Hepatocyte (in vitro differentiated cells): ENCODE measurements around the gene HS6ST1. TPM values are rescaled to one million over a fixed set of nuclear protein-coding genes. Genes with fewer than 3 reads are reported as not detected.

Experiments used
- DNase-seq: peaks from one replicate; pipeline ENCODE4 v3.0.0-alpha.2; 2016; ENCODE audit warnings: low spot score
- H2AFZ ChIP-seq: fragments of 200-600 bp; sonication (generic); 2 replicates; pipeline ENCODE4 v1.6.0; 2016; ENCODE audit warnings: antibody characterized with exemption, mild to moderate bottlenecking
- H3K27ac ChIP-seq: fragments of 200-600 bp; sonication (generic); 2 replicates; pipeline ENCODE4 v1.5.1; 2016; ENCODE audit warnings: mild to moderate bottlenecking
- H3K27me3 ChIP-seq: fragments of 200-600 bp; sonication (generic); 2 replicates; pipeline ENCODE4 v1.6.1; 2016
- H3K36me3 ChIP-seq: fragments of 200-600 bp; sonication (generic); replicated peaks from 2 replicates; pipeline ENCODE4 v1.5.1; 2016; ENCODE audit warnings: low read depth; ENCODE audit not compliant: insufficient read depth
- H3K4me1 ChIP-seq: fragments of 200-600 bp; sonication (generic); 2 replicates; pipeline ENCODE4 v1.5.1; 2016; ENCODE audit warnings: mild to moderate bottlenecking, moderate library complexity; ENCODE audit not compliant: insufficient read depth
- H3K4me2 ChIP-seq: fragments of 200-600 bp; sonication (generic); 2 replicates; pipeline ENCODE4 v1.6.0; 2016
- H3K4me3 ChIP-seq: fragments of 200-600 bp; sonication (generic); 2 replicates; pipeline ENCODE4 v1.5.1; 2016; ENCODE audit warnings: mild to moderate bottlenecking
- H3K79me2 ChIP-seq: fragments of 200-600 bp; sonication (generic); 2 replicates; pipeline ENCODE4 v1.6.0; 2017; ENCODE audit warnings: mild to moderate bottlenecking
- H3K9me2 ChIP-seq: fragments of 200-600 bp; sonication (generic); replicated peaks from 2 replicates; pipeline ENCODE4 v1.6.0; 2017; ENCODE audit warnings: mild to moderate bottlenecking; ENCODE audit not compliant: insufficient read depth
- H3K9me3 ChIP-seq: fragments of 200-600 bp; sonication (generic); 2 replicates; pipeline ENCODE4 v1.5.1; 2016; ENCODE audit warnings: low read depth, mild to moderate bottlenecking
- H4K20me1 ChIP-seq: fragments of 200-600 bp; sonication (generic); 2 replicates; pipeline ENCODE4 v1.6.0; 2016; ENCODE audit warnings: mild to moderate bottlenecking; ENCODE audit not compliant: insufficient read depth, poor library complexity, severe bottlenecking
- EZH2 ChIP-seq: fragments of 200-600 bp; sonication (generic); IDR thresholded peaks from 2 replicates; pipeline ENCODE4 v1.6.1; 2016; ENCODE audit warnings: antibody characterized with exemption, mild to moderate bottlenecking, borderline replicate concordance
- EZH2phosphoT487 ChIP-seq: fragments of 200-600 bp; sonication (generic); IDR thresholded peaks from one replicate; pipeline ENCODE4 v1.6.1; 2018; ENCODE audit warnings: antibody characterized with exemption, mild to moderate bottlenecking, low read depth, moderate library complexity; ENCODE audit not compliant: unreplicated experiment, severe bottlenecking
- WGBS: methylation state at CpG from one replicate; pipeline ENCODE4 v1.1.6; 2016; ENCODE audit warnings: low lambda C conversion rate; ENCODE audit errors: missing lambda C conversion rate; 5-methylcytosine and 5-hydroxymethylcytosine counted together
- polyA plus RNA-seq: library from polyadenylated mRNA; unstranded; fragments of >200 nt; fragmentation: Nextera tagmentation; extraction: Ambion mirVana; gene quantifications from 2 replicates; pipeline ENCODE4 v1.2.1, GENCODE V29; 2016
- total RNA-seq: library from RNA; depleted of rRNA; stranded (reverse); fragments of >200 nt; gene quantifications from 2 replicates; pipeline ENCODE4 v1.2.3, GENCODE V29; 2014
- TF ChIP-seq, protein P1 (sequence below): fragments of 200-600 bp; sonication (generic); IDR thresholded peaks from 2 replicates; pipeline ENCODE4 v1.5.1; 2016; ENCODE audit warnings: antibody characterized with exemption, mild to moderate bottlenecking; ENCODE audit not compliant: poor library complexity

The HS6ST1 gene
- total and polyA plus RNA-seq, 2 experiments from 2014 or later: 46.7 to 48.3 TPM

DNA sequence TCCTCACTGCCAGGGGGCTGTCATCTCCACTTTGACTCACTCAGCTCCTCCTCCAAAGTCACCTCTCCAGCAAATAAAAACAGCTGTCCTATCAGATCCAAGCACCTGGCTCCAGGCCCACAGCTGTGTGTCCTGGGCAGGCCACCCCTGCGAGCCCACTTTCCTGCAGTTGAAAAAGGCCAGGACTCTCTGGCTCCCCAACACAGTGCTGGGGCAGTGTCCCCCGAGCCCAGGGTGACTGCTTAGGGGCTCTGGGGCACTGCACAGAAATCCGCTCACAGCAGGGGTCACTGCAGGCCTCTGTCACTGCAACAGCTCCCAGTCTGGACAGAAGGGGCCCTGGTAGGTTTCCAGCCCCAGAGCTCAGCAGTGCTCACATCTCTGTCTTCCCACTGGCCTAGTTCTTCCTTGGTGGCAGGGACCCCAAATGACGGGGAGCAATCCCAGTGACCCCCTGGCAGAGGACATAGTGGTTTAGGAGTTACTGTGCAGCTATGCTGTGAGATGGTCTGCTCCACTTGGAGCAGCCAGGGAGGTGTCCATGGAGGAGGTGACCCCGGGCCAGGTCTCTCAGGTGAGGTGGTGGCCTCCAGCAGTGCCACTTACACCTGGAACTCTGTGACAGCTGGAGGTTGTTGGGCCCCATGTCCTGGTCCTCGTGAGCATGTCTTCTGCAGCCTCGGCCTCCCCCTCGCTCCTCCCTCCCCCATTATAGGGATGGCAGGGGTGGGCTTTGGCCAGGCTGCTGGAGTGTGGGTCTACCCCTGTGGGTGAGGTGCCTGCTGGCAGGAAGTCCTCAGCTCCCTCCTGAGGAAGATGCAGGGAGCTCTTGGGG lies 35.5 kb downstream of the HS6ST1 start:
- Histone ChIP-seq H3K27ac (no peak overlapping the region), H4K20me1 (peaks cover 53% of the 10 kb centered on the region), H3K36me3 (no peaks in the 10 kb centered on the region), H3K4me2 (no peak overlapping the region), H3K4me1 (peaks cover 27% of the 10 kb centered on the region), H3K9me3 (no peaks in the 10 kb centered on the region), H3K27me3 (no peaks in the 10 kb centered on the region), H3K4me3 (no peak overlapping the region), H3K79me2 (peaks cover 79% of the 10 kb centered on the region), H2AFZ (no peak overlapping the region), H3K9me2 (no peaks in the 10 kb centered on the region)
- no peak for DNase-seq
- TF ChIP-seq, protein P1, sequence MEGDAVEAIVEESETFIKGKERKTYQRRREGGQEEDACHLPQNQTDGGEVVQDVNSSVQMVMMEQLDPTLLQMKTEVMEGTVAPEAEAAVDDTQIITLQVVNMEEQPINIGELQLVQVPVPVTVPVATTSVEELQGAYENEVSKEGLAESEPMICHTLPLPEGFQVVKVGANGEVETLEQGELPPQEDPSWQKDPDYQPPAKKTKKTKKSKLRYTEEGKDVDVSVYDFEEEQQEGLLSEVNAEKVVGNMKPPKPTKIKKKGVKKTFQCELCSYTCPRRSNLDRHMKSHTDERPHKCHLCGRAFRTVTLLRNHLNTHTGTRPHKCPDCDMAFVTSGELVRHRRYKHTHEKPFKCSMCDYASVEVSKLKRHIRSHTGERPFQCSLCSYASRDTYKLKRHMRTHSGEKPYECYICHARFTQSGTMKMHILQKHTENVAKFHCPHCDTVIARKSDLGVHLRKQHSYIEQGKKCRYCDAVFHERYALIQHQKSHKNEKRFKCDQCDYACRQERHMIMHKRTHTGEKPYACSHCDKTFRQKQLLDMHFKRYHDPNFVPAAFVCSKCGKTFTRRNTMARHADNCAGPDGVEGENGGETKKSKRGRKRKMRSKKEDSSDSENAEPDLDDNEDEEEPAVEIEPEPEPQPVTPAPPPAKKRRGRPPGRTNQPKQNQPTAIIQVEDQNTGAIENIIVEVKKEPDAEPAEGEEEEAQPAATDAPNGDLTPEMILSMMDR: peak; percentile 19
- no peak for TF ChIP-seq EZH2
- TF ChIP-seq EZH2phosphoT487: no peak
- 90% methylated on average over 8 of the region's 8 CpGs for WGBS

- no peaks in the 10 kb centered on the region for H3K9me2 ChIP-seq
- no peak for DNase-seq
- H3K79me2 ChIP-seq: peaks cover 71% of the 10 kb centered on the region
- H3K36me3 ChIP-seq: no peaks in the 10 kb centered on the region
- H3K4me1 ChIP-seq: peaks cover 31% of the 10 kb centered on the region
- peaks cover 50% of the 10 kb centered on the region for H4K20me1 ChIP-seq
- TF ChIP-seq EZH2 (no peak), EZH2phosphoT487 (no peak)
- TF ChIP-seq, protein P1: no peak
- H3K27me3 ChIP-seq: no peaks in the 10 kb centered on the region
- H3K4me2 ChIP-seq: no peak overlapping the region
- no peak overlapping the region for H2AFZ ChIP-seq
- WGBS: 92% methylated on average over 23 of the region's 24 CpGs
- no peak overlapping the region for H3K27ac ChIP-seq
- no peaks in the 10 kb centered on the region for H3K9me3 ChIP-seq
- no peak overlapping the region for H3K4me3 ChIP-seq
Observed at GRCh38 chr2:128282246-128282975, 36.3 kb downstream of the HS6ST1 start.

GRCh38 chr2:128281852-128282245 lies 36.8 kb downstream of the HS6ST1 start:
- Histone ChIP-seq H3K9me2 (no peaks in the 10 kb centered on the region), H3K36me3 (no peaks in the 10 kb centered on the region), H4K20me1 (peaks cover 45% of the 10 kb centered on the region), H3K27ac (no peak overlapping the region), H3K4me1 (peaks cover 31% of the 10 kb centered on the region), H3K4me3 (no peak overlapping the region), H3K27me3 (no peaks in the 10 kb centered on the region), H2AFZ (no peak overlapping the region), H3K9me3 (no peaks in the 10 kb centered on the region), H3K4me2 (no peak overlapping the region), H3K79me2 (peaks cover 65% of the 10 kb centered on the region)
- no peak for DNase-seq
- 98% methylated on average over 2 of the region's 2 CpGs for WGBS
- no peak for TF ChIP-seq EZH2phosphoT487
- TF ChIP-seq, protein P1: no peak
